ENCODE measurements around the gene ZBTB46. TPM values are rescaled to one million over a fixed set of nuclear protein-coding genes. Genes with fewer than 3 reads are reported as not detected.

ZBTB46 gene
- total RNA-seq, 1 experiment from 2014 or later, result 18.9 TPM

DNA sequence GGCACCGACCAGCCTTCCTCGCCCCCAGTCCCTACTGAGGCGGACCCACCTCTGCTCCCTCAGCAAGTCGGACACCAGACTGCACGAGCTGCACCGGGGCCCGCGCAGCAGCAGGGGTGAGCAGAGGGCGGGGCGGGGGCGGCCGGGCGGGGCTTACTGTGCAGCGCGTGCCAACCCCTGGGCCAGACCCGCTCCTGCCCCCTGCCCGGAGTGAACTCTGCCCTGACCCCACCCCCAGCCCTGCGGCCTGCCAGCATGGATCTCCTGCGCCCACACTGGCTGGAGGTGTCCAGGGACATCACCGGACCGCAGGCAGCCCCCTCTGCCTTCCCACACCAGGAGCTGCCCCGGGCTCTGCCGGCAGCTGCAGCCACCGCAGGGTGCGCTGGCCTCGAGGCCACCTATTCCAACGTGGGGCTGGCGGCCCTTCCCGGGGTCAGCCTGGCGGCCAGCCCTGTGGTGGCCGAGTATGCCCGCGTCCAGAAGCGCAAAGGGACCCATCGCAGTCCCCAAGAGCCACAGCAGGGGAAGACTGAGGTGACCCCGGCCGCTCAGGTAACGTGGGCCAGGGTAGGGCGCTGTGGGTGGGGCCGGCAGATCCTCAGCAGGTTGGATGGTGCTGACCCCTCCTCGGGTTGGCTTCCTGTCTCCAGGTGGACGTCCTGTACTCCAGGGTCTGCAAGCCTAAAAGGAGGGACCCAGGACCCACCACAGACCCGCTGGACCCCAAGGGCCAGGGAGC is 92.9 kb downstream of the ZBTB46 start (continued):
- TF ChIP-seq, protein P1, sequence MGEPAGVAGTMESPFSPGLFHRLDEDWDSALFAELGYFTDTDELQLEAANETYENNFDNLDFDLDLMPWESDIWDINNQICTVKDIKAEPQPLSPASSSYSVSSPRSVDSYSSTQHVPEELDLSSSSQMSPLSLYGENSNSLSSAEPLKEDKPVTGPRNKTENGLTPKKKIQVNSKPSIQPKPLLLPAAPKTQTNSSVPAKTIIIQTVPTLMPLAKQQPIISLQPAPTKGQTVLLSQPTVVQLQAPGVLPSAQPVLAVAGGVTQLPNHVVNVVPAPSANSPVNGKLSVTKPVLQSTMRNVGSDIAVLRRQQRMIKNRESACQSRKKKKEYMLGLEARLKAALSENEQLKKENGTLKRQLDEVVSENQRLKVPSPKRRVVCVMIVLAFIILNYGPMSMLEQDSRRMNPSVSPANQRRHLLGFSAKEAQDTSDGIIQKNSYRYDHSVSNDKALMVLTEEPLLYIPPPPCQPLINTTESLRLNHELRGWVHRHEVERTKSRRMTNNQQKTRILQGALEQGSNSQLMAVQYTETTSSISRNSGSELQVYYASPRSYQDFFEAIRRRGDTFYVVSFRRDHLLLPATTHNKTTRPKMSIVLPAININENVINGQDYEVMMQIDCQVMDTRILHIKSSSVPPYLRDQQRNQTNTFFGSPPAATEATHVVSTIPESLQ (CRISPR knock-in tag; IDR thresholded peaks at IDR 0.05), result no peak
- TF ChIP-seq ZNF423 (CRISPR knock-in tag; IDR thresholded peaks at IDR 0.05) (0 out of 2 replicates have a peak, but pooled peaks have one; percentile 21), ZNF671 (CRISPR knock-in tag; IDR thresholded peaks at IDR 0.05) (no peak), SMAD3 (CRISPR knock-in tag; IDR thresholded peaks at IDR 0.05; ENCODE audit: borderline replicate concordance) (no peak), ZNF263 (CRISPR knock-in tag; IDR thresholded peaks at IDR 0.05; ENCODE audit: low read depth) (0 out of 2 replicates have a peak, but pooled peaks have one; percentile 20), FOXK1 (CRISPR knock-in tag; IDR thresholded peaks at IDR 0.05) (0 out of 2 replicates have a peak, but pooled peaks have one; percentile 10), ZNF416 (CRISPR knock-in tag; IDR thresholded peaks at IDR 0.05) (no peak), OVOL2 (CRISPR knock-in tag; IDR thresholded peaks at IDR 0.05; ENCODE audit: borderline replicate concordance) (no peak), ZBTB21 (CRISPR knock-in tag; IDR thresholded peaks at IDR 0.05; ENCODE audit: borderline replicate concordance) (no peak)
- TF ChIP-seq, protein P2, sequence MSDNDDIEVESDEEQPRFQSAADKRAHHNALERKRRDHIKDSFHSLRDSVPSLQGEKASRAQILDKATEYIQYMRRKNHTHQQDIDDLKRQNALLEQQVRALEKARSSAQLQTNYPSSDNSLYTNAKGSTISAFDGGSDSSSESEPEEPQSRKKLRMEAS (CRISPR knock-in tag; IDR thresholded peaks at IDR 0.05), result peak; percentile 0
- TF ChIP-seq, protein P3, sequence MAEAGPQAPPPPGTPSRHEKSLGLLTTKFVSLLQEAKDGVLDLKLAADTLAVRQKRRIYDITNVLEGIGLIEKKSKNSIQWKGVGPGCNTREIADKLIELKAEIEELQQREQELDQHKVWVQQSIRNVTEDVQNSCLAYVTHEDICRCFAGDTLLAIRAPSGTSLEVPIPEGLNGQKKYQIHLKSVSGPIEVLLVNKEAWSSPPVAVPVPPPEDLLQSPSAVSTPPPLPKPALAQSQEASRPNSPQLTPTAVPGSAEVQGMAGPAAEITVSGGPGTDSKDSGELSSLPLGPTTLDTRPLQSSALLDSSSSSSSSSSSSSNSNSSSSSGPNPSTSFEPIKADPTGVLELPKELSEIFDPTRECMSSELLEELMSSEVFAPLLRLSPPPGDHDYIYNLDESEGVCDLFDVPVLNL (CRISPR knock-in tag; IDR thresholded peaks at IDR 0.05; ENCODE audit: borderline replicate concordance, low read depth), result no peak
- TF ChIP-seq, protein P4, sequence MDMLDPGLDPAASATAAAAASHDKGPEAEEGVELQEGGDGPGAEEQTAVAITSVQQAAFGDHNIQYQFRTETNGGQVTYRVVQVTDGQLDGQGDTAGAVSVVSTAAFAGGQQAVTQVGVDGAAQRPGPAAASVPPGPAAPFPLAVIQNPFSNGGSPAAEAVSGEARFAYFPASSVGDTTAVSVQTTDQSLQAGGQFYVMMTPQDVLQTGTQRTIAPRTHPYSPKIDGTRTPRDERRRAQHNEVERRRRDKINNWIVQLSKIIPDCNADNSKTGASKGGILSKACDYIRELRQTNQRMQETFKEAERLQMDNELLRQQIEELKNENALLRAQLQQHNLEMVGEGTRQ (CRISPR knock-in tag; IDR thresholded peaks at IDR 0.05), result no peak
- TF ChIP-seq, protein P5, sequence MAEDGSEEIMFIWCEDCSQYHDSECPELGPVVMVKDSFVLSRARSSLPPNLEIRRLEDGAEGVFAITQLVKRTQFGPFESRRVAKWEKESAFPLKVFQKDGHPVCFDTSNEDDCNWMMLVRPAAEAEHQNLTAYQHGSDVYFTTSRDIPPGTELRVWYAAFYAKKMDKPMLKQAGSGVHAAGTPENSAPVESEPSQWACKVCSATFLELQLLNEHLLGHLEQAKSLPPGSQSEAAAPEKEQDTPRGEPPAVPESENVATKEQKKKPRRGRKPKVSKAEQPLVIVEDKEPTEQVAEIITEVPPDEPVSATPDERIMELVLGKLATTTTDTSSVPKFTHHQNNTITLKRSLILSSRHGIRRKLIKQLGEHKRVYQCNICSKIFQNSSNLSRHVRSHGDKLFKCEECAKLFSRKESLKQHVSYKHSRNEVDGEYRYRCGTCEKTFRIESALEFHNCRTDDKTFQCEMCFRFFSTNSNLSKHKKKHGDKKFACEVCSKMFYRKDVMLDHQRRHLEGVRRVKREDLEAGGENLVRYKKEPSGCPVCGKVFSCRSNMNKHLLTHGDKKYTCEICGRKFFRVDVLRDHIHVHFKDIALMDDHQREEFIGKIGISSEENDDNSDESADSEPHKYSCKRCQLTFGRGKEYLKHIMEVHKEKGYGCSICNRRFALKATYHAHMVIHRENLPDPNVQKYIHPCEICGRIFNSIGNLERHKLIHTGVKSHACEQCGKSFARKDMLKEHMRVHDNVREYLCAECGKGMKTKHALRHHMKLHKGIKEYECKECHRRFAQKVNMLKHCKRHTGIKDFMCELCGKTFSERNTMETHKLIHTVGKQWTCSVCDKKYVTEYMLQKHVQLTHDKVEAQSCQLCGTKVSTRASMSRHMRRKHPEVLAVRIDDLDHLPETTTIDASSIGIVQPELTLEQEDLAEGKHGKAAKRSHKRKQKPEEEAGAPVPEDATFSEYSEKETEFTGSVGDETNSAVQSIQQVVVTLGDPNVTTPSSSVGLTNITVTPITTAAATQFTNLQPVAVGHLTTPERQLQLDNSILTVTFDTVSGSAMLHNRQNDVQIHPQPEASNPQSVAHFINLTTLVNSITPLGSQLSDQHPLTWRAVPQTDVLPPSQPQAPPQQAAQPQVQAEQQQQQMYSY (CRISPR knock-in tag; IDR thresholded peaks at IDR 0.05), result peak; percentile 52

DNA sequence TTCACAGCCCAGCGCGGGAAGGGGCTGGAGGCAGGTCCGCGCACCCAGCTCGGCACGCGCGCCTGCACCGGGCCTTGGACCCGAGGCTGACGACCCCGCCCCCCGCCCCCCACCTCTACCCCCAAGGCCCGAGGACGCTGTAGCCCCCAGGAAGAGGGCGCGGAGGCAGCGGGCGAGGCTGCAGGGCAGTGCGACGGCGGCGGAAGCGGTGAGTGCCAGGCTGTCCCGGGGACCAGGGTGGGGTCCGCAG is 93.4 kb downstream of the ZBTB46 start:
- POLR2A ChIA-PET, result no interaction called here
- DNase-seq (ENCODE audit: low spot score), result no peak
- no peak for ATAC-seq
- CTCF ChIA-PET, result interaction anchor here (1.0 to 3.1 kb wide), 5 partner anchors 30 to 243 kb away, joined by 3 to 14 read pairs (median 5); partner anchors contain the start of genes ARFRP1, PRPF6 and ZGPAT
- no peaks in the 10 kb centered on the region for H3K4me1 Mint-ChIP-seq
- no peak overlapping the region for H3K4me3 Mint-ChIP-seq
- H3K36me3 Mint-ChIP-seq, result peaks cover 8% of the 10 kb centered on the region; the same call in 1 of the 2 replicates
- TF ChIP-seq, protein P2 (CRISPR knock-in tag; IDR thresholded peaks at IDR 0.05), result 0 out of 2 replicates have a peak, but pooled peaks have one; percentile 62
- TF ChIP-seq NR2C2 (CRISPR knock-in tag; IDR thresholded peaks at IDR 0.05), result no peak
- no peak for TF ChIP-seq CREM (CRISPR knock-in tag; IDR thresholded peaks at IDR 0.05)
- TF ChIP-seq FOXP1 (CRISPR knock-in tag; IDR thresholded peaks at IDR 0.05; ENCODE audit: borderline replicate concordance), result no peak
- TF ChIP-seq TEAD1 (CRISPR knock-in tag; IDR thresholded peaks at IDR 0.05), result no peak
- no peaks in the 10 kb centered on the region for H3K9me3 Mint-ChIP-seq
- no peak overlapping the region for H3K27ac Mint-ChIP-seq
- no peaks in the 10 kb centered on the region for H3K27me3 Mint-ChIP-seq (ENCODE audit: low read depth)
